SKM-1 treated with dmso at 0.1 percent for 144 hours (cell line): ENCODE data around the gene ARMC6.
A peak's percentile ranks its signal among the peaks of the same experiment; 100 is the strongest.

ENCODE experiments used
- DNase-seq: peaks from one replicate; lab custom pipeline; 2025; ENCODE audit not compliant: unreplicated experiment; lab: John Stamatoyannopoulos, UW

ARMC6 gene

DNA sequence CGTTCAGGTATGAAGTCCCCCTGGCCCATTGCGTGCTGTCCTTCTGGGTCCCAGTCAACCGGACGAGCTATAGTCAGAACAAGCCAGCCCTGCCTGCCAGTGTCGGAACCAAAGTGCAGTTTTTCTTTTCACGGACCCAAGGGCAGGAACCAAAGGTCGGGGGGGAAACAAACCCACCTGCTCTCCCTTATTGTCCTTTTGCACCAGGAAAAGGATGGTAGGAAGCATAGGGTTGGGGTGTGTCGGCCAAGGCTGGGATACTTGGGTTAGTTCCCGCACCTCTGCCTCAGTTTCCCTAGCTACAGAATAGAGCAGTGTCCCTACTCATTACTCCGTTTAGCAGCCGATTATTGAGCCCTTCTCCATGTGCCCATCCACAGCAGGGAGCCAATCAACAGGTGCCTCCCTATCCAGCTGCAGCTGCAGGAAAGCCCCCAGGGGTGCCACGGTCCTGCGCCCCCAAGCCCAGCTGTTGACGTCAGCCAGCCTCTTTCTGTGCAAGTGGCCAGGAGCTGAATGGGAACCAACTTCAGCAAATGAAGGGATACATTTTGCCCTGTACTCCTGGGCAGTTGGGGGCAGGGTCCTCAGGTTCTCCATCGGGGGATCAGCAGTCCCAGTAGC, 21.0 kb downstream of the ARMC6 start:
- no peak for DNase-seq

DNA sequence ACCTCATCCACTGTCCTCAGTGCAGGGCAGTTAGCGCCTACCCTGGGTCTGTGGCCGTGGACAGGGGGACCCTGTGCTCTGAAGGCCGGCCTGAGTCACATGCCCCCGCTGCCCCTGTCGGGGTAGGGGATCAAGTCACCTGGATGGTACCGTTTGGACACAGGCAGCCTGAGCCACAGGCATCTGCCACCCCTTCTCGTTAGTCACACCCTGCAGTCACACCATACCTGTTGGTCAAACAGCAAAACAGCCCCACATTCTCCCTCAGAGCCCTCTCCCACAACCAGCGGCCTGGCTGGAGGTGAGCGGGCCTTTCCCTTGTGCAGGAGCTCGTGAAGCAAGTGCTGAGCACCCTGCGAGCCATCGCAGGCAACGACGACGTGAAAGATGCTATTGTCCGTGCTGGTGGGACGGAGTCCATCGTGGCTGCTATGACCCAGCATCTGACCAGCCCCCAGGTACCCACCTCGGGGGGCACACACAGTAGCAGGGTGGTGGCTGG, 21.6 kb downstream of the ARMC6 start:
- DNase-seq = no peak

DNA sequence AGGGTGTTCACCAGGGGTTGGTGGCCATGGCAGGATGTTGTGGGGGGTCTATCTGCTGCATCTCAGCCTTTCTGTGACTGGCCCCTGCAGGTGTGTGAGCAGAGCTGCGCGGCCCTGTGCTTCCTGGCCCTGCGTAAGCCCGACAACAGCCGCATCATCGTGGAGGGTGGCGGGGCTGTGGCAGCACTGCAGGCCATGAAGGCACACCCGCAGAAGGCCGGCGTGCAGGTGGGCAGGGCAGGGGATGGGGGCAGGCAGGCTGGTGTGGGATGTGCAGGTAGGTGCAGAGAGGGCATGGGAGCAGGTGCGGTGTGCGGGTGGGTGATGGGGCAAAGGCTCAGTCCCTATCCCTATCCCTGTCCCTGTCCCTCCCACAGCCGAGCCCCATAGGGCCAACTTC, 22.3 kb downstream of the ARMC6 start:
- no peak for DNase-seq

DNA sequence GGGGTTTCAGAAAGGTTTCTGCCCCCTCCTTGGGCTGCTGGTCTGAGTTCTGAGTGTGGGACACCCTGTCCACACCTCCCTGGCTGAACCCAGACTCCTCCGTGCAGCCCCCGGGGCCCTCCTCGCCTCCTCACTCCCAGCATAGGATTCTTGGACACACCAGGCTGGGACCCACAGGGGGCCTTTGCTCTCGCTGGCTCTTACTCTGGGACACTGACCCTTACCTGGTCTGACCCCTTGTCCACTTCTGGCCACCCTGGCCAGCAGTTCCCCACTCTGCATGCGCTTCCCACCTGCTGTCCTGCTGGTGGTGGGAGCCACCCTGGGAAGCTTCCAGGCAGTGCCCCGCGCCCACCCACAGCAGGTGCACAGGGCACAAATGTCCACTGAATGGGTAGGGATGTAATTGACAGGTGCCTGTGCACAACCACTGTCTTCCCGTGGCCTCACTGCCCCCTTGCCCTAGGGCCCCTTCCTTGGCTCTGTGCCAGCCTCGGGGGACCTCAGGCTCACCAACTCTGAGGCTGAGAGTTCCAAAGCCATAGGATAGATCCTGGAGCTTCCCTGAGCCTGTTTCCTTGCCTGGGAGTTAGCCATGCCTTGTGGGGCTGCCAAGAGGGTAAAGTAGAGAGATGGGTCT, 23.4 kb downstream of the ARMC6 start:
- DNase-seq = no peak

DNA sequence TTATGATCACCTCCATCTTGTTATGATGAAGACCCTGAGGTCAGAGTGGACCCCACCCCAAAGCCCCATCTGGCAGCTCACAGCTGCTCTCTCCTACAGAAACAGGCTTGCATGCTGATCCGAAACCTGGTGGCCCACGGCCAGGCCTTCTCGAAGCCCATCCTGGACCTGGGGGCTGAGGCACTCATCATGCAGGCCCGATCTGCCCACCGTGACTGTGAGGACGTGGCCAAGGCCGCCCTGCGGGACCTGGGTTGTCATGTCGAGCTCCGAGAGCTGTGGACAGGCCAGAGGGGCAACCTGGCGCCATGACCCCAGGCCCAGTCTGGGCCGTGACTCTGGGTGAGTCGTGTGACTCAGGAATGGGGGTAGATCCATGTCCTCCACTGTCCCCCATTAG, 23.9 kb downstream of the ARMC6 start:
- DNase-seq = no peak

DNA sequence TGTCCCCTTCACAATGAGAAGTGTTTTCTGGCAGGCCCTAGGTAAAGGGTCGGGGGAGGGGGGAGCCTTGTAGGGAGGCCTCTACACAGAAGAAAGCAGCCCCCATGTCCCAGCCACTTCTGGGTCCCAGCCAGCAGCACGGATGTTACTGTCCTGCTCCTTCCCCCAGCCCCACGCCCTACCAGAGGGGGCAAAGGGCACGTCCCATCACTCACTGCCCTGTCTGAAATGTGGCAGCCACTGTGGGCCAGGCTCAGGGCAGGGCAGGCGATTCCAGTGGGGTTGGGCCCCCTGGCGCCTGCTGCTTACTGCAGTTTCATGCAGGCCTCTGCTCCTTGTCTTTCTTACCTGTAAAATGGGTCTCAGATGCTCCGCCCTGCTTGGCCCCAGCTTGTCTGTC, 24.3 kb downstream of the ARMC6 start:
- DNase-seq = no peak

DNA sequence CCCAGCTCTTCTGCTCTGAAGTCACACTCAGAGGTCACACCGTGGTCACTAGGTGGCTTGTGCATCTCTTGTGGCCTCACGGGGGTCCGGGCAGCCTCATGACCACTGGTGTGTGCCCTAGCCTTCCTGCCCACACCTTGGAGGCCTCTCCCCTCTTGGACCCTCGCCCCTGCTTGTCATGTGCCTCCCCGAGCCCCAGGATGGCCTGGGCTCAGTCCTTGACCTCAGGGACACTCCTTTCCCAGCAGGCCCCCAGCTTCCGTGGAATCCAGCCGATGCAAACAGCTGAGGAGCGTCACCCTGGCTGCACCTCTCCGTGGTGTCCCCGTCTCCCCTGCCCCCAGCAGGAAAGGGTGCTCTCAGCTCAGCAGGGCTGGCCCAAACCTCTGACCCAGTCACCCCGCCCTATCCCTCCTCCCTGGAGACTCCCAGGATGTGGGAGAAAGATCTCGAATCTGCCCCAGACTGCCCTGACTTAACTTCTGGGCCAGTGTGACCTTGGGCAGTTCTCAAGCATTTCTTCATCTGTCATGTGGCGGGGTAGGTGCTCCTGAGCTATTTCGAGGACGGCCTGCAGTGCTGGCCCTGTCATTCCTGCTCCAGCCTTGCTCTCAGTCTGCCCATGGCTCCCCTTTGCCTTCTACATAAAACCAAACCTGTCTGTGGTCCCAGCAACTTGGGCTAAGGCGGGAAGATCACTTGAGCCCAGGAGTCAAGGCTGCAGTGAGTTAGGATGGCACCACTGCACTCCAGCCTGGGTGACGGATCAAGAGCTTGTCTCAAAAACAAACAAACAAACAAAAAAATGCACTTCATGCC, 25.8 kb downstream of the ARMC6 start:
- no peak for DNase-seq

DNA sequence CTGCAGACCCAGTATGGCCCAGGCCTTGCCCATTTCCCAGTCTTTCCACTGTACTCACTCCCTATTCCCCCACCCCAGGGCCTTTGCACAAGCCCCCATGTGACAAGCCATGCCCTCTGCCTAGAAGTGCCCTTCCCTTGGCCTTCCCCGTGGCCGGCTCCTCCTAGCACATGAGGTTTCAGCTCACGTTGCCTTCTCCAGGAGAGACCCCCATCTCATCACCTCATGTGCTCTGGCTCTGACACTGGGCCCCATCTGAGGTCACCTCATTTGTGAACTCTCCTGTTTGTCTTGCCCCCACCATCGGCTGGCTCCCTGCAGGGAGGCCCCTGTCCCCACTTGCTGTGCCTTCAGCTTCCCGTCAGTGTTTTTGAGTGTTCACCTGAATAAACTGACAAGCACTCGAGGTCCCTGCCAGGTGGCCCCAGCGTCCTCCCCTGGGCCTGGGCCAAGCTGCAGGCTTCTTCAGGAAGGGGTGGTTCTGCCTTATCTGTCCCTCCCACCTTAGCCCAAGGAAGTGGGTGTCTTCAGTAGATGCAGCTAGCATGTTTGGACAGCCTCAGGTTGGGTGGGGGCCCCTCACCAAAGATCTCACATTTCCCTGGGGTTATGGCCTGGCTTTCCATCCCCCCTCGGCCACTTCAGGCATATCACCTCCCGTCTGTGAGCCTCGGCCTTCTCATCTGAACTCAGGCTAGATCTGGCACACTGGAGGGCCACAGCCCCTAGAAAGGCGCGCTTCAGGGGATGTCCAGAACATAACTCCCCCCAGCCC, 26.6 kb downstream of the ARMC6 start:
- no peak for DNase-seq

DNA sequence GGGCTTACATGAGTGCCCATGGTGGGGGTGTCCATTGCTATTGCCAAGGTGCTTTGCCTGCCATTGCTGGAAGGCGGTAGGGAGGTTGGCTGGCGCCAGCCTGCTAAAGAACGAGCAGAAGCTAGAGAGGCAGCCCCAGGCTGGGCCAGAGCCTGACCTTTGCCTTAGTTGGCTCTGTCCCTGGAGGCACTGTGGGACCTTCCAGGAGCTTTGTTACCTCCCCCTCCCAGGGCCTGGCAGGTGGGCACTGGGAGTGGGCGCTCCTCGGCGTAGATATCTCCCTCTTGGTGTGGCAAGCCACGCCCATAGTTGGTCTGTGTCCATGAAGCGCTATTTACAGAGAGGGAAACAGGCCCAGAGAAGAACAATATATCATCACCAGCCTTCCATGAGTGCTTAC, 28.1 kb downstream of the ARMC6 start:
- DNase-seq = no peak

DNA sequence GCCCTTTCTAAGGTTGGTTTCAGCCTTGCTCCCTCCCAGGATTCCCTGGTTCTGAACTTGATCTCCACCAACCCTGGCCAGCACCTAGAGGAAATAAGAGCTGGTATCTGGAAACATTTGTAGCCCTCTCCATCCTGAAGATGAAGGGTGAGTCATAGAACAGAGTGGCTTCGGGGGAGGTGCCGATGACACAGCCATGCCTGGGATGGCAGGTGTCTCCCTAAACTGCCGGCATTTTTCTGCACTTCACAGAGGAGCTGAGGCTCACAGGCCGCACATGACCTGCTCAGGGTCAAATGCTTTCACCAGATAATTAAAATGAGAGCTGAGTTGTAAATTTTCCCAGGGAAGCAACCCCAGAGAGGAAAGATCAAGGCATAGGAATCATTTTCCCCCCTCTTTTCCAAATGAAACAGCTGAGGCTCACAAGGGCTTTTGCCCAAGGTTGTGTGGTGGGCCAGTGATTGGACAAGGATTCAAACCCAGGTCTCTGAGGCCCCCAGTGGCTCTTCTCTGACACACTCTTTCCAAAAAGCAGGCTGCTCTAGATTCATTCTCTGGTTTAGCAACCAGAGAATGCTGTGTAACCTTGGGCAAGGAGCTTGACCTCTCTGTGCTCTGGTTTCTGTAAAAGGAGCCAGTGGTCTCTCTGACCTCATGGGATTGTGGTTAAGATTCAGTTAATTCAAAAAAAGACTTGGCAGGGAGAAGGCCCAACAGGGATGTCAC, 29.2 kb downstream of the ARMC6 start:
- no peak for DNase-seq

DNA sequence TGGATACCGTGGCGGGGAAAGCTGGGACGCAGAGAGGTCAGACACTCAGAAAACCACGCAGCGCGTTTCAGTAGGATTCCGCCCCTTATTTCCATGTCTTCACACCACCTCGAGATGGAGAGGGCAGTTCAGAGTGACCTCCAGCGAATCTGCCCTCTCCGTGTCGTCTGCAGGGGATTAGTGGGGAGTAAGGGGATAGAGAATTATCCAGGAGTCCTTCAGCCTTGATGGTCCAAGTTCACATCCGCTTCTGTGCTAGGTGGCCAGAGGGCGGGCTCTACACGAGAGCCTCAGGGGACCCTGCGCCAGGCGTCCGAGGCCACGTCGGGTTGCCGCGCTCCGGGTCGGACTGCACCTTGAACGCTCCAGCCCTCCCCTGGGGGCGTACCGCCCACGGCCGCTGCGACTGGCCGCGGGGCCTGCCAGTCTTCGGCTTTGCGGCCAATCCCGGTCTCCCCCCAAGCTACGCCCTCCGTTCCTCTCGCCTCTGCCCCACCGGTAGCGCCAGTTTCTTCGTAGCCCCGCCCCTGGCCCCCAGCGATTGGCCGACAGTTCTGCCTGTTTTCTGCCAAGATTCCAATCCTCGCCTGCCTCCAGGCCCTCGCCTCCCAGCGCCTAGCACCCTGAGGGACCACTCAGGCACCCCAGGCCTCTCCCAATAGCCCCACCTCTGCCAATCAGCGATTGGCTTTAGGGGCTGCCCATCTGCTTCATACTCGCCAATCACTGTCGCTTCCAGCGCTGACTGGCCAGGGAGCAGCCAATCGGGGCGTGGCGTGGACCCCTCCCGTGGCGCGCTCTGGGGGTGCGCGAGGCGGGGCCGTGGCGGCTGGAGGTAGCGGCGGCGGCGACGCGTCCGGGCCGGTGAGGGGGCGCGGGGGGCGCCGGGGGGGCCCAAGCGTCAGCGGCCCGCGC, 30.0 kb downstream of the ARMC6 start, which contains the start of gene SLC25A42:
Gene SLC25A42 (plus strand): TSS at position 812 of the 915 bp plus-strand sequence. CDS start 32,131 bp downstream, outside the sequence.
- peak; percentile 99 for DNase-seq

DNA sequence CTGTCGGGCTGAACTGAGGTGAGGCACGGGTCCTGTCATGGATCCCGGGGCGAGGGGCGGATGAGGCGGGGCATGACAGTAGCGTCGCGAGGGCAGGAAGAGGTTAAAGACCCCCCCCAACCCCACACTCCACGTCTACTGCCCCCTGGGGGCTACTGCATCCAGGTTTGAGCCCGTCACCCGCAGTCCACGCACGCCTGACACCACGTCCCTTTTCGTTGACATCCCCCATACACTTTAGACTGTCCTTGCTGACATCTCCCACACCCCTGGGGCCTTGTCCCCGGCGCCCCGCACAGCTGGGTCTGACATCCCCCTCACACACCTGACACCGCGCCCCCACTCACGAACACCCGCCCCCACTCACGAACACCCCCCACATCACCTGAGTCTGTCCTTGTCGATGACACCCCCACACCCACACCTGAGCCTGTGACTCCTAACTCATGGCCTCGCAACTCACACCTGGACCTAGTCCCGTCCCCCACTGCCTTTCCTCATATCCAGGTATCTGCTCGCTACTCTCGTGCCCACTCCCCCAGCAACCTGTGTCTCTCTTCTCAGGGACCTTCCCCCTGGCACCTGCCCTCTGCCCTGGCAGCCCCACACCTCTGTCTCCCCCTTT, 30.8 kb downstream of the ARMC6 start:
- no peak for DNase-seq

DNA sequence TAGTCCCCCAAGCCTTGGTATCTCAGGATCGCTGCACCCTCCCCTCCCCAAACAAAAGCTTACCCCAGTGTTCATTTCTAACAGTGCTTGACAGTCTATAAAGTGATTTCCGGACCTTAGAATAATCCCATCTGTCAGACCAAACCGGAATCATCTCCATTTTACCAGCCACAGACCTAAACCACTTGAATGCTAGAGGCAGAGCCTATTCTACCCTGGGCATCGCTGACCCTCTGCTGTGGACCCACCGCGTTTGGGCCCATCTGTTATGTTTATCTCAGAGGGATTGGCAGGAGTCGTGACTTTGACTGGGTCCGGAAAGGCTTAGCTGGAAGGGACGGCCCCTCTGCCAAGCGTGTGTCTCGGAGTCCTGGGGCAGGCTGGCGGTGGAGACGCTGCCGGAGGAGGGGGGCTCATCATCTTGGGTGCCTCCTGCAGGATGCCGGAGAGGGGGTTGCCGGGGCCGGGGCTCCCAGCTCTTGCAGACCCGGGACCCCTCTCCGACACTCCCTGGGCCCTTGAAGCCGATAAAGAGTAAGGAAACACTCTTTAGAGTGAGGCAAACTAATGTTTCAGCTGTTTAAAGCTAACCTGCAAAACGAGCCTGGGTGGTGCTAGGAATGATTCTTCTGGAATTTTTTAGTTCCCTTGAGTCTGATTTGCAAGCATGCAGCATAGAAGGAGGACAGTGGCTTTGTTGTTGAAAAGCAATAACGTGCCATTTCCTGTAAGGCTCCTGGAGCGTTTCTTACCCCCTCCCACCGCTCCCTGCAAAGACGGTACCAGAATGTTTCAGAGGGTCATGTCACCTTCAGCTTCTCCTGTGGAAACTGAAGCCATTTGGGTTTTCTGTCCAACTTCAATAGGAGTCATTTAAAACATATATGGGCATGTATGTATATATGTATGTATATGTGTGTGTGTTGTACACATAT, 31.7 kb downstream of the ARMC6 start:
- DNase-seq = no peak

DNA sequence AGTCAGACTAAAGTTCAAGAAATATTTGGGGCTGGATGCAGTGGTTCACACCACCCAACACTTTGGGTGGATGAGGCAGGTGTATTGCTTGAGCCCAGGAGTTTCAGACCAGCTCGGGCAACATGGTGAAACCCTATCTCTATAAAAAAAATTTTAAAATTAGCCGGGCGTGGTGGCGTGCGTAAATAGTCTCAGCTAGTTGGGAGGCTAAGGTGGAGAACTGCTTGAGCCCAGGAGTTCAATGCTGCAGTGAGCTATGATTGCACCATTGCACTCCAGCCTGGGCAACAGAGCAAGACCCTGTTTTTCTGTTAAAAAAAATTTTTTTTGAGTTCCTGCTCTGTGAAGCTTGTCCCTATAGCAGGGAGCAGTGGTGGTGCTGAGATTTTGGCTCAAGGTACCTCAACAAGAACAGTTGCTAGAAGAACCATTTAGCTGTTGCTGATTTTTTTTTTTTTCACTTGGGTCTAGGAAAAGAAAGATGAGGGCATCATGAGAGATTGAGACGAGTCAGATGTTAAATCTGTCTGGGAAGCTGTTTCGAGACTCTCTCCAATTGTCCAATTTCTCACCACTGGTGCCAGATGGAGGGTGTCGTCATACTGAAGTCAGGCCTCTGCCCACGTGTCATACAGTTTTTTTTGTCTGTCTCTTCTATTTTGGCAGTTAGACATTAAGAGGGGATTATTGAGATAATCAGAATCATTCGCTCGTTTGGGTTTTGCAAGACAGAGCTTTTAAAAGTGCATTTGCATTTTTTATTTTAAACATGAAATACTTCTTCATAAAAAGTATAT, 34.1 kb downstream of the ARMC6 start:
- no peak for DNase-seq

DNA sequence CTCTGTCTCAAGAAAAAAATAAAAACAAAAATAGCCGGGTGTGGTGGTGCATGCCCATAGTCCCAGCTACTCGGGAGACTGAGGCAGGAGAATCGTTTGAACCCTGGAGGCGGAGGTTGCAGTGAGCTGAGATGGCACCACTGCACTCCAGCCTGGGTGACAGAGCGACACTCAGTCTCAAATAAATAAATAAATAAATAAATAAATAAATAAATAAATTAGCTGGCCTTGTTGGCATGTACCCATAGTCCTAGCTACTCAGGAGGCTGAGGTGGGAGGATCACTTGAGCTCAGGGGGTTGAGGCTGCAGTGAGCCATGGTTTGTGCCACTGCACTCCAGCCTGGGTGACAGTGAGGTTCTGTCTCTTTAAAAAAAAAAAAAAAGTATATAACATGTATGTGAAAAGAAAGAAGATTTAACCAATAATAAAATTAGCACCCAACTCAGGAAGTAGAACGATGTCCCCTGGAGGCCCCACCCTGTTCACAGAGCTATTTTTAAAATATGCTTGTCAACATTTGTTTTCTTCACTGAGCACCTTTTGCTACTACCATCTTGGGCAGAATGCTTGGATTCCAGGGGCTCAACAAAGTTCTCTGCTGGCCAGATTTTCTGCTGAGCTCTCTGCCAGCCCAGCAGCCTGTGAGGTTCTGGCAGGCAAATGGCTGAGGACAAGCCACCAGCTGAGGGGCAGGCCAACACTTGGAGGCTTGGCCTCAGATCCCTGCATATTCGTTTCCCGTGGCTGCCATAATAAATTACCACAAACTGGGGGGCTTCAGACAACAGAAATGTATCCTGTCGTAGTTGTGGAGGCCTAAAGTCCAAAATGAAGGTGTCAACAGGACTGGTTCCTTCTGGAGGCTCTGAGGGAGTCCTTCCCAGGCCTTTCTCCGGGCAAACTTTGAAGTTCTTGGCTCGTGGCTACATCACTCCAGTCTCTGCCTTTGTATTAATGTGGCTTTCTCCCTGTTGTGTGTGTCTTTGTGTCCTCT, 35.6 kb downstream of the ARMC6 start:
- DNase-seq = no peak

DNA sequence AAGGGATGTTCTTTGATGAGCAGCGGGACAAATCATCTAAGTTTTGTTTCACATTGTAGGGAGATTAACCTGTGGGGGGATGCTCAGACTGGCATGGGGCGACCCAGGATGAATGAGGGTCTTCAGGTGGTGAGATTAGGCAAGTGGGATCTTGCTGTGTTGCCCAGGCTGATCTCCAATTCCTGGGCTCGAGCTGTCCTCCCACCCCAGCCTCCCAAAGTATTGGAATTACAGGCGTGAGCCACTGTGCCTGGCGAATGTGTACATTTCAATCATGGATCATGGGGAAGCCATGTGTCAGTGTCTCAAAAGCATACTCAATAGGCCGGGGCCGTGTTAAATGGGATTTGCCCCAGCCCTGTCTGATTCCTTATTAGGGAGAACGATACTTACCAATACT, 38.5 kb downstream of the ARMC6 start:
- DNase-seq = no peak
